HG03457 (cell line): ENCODE measurements around the gene CDH10.

Experiments
- ATAC-seq: cut with Tn5 transposase; IDR thresholded peaks from one replicate; pipeline ENCODE4 v1.9.1; 2021; ENCODE audit warnings: moderate number of reproducible peaks; ENCODE audit not compliant: unreplicated experiment

CDH10 gene

GRCh38 chr5:24606971-24607370, 37.8 kb downstream of the CDH10 start:
- no peak for ATAC-seq

- no peak for ATAC-seq
These were observed 42.6 kb downstream of the CDH10 start for GRCh38 chr5:24602188-24602587.

DNA sequence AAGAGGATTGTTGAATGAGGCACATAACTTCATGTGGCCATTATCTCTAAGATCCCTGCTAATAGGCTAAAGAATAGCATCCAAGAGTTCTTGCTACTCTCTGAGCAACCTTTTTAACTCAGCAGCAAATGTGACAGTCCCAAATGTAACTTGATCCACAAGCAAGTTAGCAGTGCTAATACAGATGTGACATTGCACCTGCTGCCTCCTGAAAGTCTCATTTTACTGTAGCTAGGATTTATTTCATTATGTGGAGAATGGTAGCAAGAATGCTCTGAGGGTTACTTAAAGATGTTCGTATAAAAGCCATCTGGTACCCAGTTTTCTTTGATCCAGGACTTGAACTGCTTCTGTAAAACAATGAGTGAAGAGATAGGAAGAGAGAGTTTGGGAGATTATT, 45.8 kb downstream of the CDH10 start:
- ATAC-seq: no peak

DNA sequence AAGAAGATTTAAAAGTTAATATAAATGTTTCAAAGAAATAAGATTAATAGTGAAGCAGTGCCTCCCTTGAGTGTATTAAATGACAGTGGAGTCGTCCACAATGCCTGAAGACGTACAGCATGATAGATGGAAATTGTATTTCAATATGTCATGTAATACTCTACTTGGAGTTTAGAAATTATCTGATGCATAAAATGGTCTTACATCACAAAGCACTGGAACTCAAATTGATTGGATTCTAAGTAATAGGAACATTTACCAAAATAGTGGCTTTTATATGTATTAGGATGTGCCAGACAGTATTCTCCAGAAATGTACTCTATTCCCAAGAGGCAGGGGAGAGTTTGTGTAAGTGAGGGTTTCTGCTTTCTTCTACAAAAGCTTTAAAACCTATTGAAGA, 49.4 kb downstream of the CDH10 start:
- ATAC-seq: no peak

GRCh38 chr5:24591426-24591825, 53.4 kb downstream of the CDH10 start:
- no peak for ATAC-seq

GRCh38 chr5:24589566-24589965, 55.2 kb downstream of the CDH10 start:
- ATAC-seq: no peak

GRCh38 chr5:24585751-24586150, 59.0 kb downstream of the CDH10 start:
- no peak for ATAC-seq

GRCh38 chr5:24571302-24571701, 73.5 kb downstream of the CDH10 start:
- no peak for ATAC-seq

GRCh38 chr5:24566933-24567332, 77.8 kb downstream of the CDH10 start:
- no peak for ATAC-seq

- no peak for ATAC-seq
These were observed 89.5 kb downstream of the CDH10 start for GRCh38 chr5:24555229-24555628.

- no peak for ATAC-seq
These were observed 97.6 kb downstream of the CDH10 start for GRCh38 chr5:24547132-24547531.

GRCh38 chr5:24539613-24540012, 105.2 kb downstream of the CDH10 start:
- no peak for ATAC-seq

GRCh38 chr5:24538346-24538745, 106.4 kb downstream of the CDH10 start:
- no peak for ATAC-seq

- ATAC-seq: no peak
These were observed 109.1 kb downstream of the CDH10 start for GRCh38 chr5:24535646-24536045.

GRCh38 chr5:24530906-24531305, 113.9 kb downstream of the CDH10 start:
- no peak for ATAC-seq

- no peak for ATAC-seq
These were observed 119.4 kb downstream of the CDH10 start for GRCh38 chr5:24525414-24525813.

DNA sequence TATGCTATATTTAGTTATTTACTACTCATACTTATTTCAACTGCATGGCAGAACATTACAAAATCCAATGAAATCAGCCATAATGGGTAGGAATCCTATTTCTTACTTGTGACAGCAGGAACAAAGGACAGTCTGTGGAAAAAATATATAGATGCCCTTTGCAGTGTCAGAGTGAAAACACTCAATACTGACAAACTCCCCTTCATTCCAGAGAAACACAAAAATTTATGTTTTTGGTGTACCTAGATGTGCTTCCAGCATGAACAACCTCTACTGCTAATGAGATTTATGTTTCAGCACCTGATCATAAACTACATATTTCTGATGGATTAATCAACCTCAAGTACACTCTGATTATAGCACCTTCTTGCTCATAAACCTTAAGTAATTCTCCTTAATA, 132.4 kb downstream of the CDH10 start:
- ATAC-seq: no peak

DNA sequence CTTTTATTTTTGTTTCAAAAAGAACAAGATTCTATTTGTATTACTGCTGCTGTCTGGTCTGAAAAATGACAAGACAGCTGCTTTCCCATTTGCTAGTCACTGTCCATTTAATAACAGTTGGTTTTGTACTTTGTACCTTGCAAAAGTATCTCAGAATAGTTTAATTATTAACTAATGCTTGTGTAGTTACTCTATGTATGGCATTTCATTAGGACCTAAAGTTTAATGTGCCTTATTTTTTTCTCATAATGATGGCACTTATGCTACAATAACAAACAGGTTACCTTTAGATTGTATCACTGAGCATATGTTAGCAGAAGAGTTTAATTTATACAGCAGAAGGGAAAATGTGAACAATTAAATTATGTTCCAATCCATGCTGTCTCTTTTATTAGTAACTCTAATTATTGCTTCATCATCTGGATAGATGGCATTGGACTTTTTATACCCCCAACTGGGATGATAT, 134.2 kb downstream of the CDH10 start:
- ATAC-seq: no peak

DNA sequence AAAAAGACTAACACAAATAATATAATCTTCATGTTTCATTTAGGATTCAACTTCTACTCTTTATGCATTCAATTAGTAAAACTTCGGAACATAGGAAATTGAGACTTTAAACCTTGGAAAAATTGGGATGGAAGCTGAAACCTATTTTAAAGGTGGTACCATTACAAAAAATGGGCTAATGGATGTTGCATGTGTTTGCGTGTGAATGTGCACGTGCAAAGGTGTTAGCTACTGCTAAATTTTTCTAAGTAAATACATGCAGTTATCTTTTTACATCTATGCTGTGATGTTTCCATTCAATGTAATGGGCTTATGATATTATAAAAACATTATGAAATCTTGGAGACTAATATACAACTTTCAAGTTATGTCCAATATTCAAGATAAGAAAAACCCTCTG, 134.8 kb downstream of the CDH10 start:
- ATAC-seq: no peak

DNA sequence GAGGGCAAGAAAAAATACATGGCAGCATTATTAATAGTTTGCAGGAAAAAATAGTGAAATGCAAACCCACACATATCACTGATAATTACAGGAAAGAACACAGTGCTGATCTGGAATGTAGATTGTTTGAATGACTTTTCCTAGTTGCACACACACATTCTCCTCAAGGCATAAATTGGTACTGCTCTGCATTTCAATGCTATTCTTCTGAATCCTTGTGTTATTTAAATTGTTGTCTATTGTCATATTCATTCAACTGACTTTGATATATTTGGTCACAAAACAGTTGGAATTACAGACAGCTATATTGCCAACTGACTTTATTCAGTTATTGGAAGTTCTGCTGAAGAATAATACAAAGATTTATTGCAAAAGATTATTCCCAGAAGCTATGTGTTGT, 139.5 kb downstream of the CDH10 start:
- ATAC-seq: no peak

- ATAC-seq: no peak
These were observed 147.1 kb downstream of the CDH10 start for GRCh38 chr5:24497591-24498157.

GRCh38 chr5:24497145-24497544, 147.6 kb downstream of the CDH10 start:
- ATAC-seq: no peak

DNA sequence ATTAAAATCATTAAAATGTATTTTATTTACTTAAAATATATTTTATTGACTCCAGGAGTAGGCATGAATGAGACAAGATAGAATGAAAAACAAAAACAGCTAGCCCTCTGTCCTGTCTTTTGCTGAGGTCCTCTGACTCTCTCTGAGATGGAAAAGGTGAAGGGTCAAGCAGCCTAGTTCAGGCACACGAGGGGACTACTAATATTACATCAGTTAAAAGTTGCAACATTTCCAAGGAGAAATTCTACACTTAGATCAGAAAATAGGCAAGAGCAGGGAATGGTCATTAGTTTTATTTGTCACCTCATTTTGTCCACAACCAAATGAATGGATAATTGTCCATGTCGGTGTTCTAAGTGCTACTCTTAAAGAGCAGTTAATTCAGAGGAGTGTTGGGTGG, 148.5 kb downstream of the CDH10 start:
- no peak for ATAC-seq
